Measurements from ENCODE around the gene SMCHD1. TPM values are rescaled to one million over a fixed set of nuclear protein-coding genes. Genes with fewer than 3 reads are reported as not detected.
"Not testable (repeated sequence)": the region's sequence is repeated elsewhere in the genome, so short reads cannot be mapped to it uniquely, and the experiment has no call there.

SMCHD1 gene
- total and polyA plus RNA-seq, 2 donors (not counting 1 experiment from before 2014, with no cell fraction given) = 54.2 to 380 TPM

DNA sequence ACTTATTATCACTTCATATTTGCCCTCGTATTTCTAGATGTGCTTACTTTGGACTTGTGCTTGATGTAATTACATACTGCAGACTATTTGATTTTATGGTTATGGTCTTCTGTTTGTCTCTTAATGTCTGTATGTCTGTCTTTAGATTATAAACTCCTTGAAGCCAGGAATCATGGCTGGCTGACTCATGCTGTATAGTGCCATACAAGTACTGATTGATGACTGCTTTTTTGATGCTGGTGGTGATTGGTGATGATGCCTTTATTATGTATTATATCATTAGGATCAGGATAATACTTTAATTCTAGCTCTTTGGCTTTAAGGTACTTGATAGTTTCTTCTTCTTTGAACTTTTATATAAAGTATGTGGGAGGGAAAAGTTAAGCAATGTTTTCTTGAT lies 17.3 kb downstream of the SMCHD1 start:
- Histone ChIP-seq H3K79me2 (ENCODE audit: control insufficient read depth, insufficient read depth, low read length) (peaks cover 95% of the 10 kb centered on the region), H3K9ac (ENCODE audit: low read length) (no peak overlapping the region), H3K4me1 (ENCODE audit: control insufficient read depth in 2 of 2, insufficient read depth in 2 of 2, low read length in 2 of 2) (no peaks in the 10 kb centered on the region), H3K9me3 (ENCODE audit: control extremely low read depth in 1 of 3, control insufficient read depth in 2 of 3, insufficient read depth in 1 of 3, low read length in 2 of 3) (no peaks in the 10 kb centered on the region), H3K27me3 (replicated peaks in 1 of 4; ENCODE audit: control extremely low read depth in 1 of 4, control insufficient read depth in 3 of 4, insufficient read depth in 4 of 4, low read length in 3 of 4) (no peaks in the 10 kb centered on the region), H2AFZ (ENCODE audit: insufficient read depth, low read depth, low read length, poor library complexity, severe bottlenecking) (no peak overlapping the region), H4K20me1 (ENCODE audit: control insufficient read depth, insufficient read depth, low read length, poor library complexity, severe bottlenecking) (peaks cover 45% of the 10 kb centered on the region), H3K4me2 (replicated peaks; ENCODE audit: low read depth, low read length, poor library complexity, severe bottlenecking) (no peak overlapping the region), H3K36me3 (replicated peaks in 1 of 2; ENCODE audit: control extremely low read depth in 1 of 2, control insufficient read depth in 1 of 2, extremely low read depth in 1 of 2, insufficient read depth in 2 of 2, low read length in 1 of 2) (peaks cover 31 to 93% of the 10 kb centered on the region in 2 experiments), H3K4me3 (ENCODE audit: control extremely low read depth in 1 of 5, extremely low read depth in 1 of 5, insufficient read depth in 1 of 5, low read depth in 2 of 5, low read length in 4 of 5) (no peak overlapping the region), H3K27ac (ENCODE audit: low read length in 2 of 2) (peak overlapping the region in 1 of 2 donors; percentile 8)
- intact Hi-C loops (cut with micrococcal nuclease) = no loop called here
- Mint-ChIP-seq H3K27me3 (no peaks in the 10 kb centered on the region), H3K4me3 (no peak overlapping the region), H3K27ac (no peak overlapping the region), H3K4me1 (peaks cover 24% of the 10 kb centered on the region), H3K9me3 (ENCODE audit: insufficient read depth) (no peaks in the 10 kb centered on the region)
- CTCF ChIA-PET = interaction anchor here (1.4 to 2.3 kb wide), 2 partner anchors 36 to 102 kb away, joined by 4 to 9 read pairs; partner anchors contain the start of genes METTL4 and NDC80
- POLR2A ChIA-PET = no interaction called here
- WGBS (ENCODE audit: insufficient coverage) = no CpG with 5 or more reads among the region's 1 CpG
- TF ChIP-seq, protein P1, sequence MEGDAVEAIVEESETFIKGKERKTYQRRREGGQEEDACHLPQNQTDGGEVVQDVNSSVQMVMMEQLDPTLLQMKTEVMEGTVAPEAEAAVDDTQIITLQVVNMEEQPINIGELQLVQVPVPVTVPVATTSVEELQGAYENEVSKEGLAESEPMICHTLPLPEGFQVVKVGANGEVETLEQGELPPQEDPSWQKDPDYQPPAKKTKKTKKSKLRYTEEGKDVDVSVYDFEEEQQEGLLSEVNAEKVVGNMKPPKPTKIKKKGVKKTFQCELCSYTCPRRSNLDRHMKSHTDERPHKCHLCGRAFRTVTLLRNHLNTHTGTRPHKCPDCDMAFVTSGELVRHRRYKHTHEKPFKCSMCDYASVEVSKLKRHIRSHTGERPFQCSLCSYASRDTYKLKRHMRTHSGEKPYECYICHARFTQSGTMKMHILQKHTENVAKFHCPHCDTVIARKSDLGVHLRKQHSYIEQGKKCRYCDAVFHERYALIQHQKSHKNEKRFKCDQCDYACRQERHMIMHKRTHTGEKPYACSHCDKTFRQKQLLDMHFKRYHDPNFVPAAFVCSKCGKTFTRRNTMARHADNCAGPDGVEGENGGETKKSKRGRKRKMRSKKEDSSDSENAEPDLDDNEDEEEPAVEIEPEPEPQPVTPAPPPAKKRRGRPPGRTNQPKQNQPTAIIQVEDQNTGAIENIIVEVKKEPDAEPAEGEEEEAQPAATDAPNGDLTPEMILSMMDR (IDR thresholded peaks at IDR 0.05) = no peak
- no peak for TF ChIP-seq EZH2 (IDR thresholded peaks at IDR 0.05; ENCODE audit: borderline replicate concordance, insufficient read depth, low read depth, low read length, poor library complexity, severe bottlenecking)
- ATAC-seq (ENCODE audit: low read depth) = no peak
- DNase-seq = no peak

DNA sequence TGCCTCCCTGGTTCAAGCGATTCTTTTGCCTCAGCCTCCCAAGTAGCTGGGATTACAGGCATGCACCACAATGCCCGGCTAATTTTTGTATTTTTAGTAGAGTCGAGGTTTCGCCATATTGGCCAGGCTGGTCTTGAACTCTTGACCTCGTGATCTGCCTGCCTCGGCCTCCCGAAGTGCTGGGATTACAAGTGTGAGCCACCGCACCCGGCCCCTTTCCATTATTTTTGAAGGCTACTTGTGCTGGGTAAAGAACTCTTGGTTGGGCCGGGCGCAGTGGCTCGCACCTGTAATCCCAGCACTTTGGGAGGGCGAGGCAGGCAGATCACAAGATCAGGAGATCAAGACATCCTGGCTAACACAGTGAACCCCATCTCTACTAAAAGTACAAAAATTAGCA lies 23.4 kb downstream of the SMCHD1 start:
- H3K4me3 ChIP-seq (ENCODE audit: control extremely low read depth in 1 of 5, extremely low read depth in 1 of 5, insufficient read depth in 1 of 5, low read depth in 2 of 5, low read length in 4 of 5); H3K9ac ChIP-seq (ENCODE audit: low read length); H3K4me1 ChIP-seq (ENCODE audit: control insufficient read depth in 2 of 2, insufficient read depth in 2 of 2, low read length in 2 of 2); ATAC-seq (ENCODE audit: low read depth); H3K4me3 Mint-ChIP-seq; DNase-seq; H3K9me3 ChIP-seq (ENCODE audit: control extremely low read depth in 1 of 3, control insufficient read depth in 2 of 3, insufficient read depth in 1 of 3, low read length in 2 of 3); POLR2A ChIA-PET; H3K27me3 ChIP-seq (replicated peaks in 1 of 4; ENCODE audit: control extremely low read depth in 1 of 4, control insufficient read depth in 3 of 4, insufficient read depth in 4 of 4, low read length in 3 of 4); H3K27ac ChIP-seq (ENCODE audit: low read length in 2 of 2); H3K27me3 Mint-ChIP-seq; H2AFZ ChIP-seq (ENCODE audit: insufficient read depth, low read depth, low read length, poor library complexity, severe bottlenecking); H3K4me2 ChIP-seq (replicated peaks; ENCODE audit: low read depth, low read length, poor library complexity, severe bottlenecking); H3K9me3 Mint-ChIP-seq (ENCODE audit: insufficient read depth); intact Hi-C loops (cut with micrococcal nuclease); H3K27ac Mint-ChIP-seq: not testable (repeated sequence)
- peaks cover 29% of the 10 kb centered on the region for H3K4me1 Mint-ChIP-seq
- CTCF ChIA-PET = interaction anchor here (0.9 kb wide), 1 partner anchor 42 kb away, joined by 4 read pairs; no protein-coding TSS in a partner anchor
- WGBS (ENCODE audit: insufficient coverage) = 95% methylated on average over 9 of the region's 13 CpGs
- H4K20me1 ChIP-seq (ENCODE audit: control insufficient read depth, insufficient read depth, low read length, poor library complexity, severe bottlenecking) = peaks cover 13% of the 10 kb centered on the region
- peaks cover 22 to 68% of the 10 kb centered on the region in 2 experiments for H3K36me3 ChIP-seq (replicated peaks in 1 of 2; ENCODE audit: control extremely low read depth in 1 of 2, control insufficient read depth in 1 of 2, extremely low read depth in 1 of 2, insufficient read depth in 2 of 2, low read length in 1 of 2)
- peaks cover 96% of the 10 kb centered on the region for H3K79me2 ChIP-seq (ENCODE audit: control insufficient read depth, insufficient read depth, low read length)
